ENCODE measurements around the gene ANKHD1. TPM values are rescaled to one million over a fixed set of nuclear protein-coding genes. Genes with fewer than 3 reads are reported as not detected.

The ANKHD1 gene, protein sequence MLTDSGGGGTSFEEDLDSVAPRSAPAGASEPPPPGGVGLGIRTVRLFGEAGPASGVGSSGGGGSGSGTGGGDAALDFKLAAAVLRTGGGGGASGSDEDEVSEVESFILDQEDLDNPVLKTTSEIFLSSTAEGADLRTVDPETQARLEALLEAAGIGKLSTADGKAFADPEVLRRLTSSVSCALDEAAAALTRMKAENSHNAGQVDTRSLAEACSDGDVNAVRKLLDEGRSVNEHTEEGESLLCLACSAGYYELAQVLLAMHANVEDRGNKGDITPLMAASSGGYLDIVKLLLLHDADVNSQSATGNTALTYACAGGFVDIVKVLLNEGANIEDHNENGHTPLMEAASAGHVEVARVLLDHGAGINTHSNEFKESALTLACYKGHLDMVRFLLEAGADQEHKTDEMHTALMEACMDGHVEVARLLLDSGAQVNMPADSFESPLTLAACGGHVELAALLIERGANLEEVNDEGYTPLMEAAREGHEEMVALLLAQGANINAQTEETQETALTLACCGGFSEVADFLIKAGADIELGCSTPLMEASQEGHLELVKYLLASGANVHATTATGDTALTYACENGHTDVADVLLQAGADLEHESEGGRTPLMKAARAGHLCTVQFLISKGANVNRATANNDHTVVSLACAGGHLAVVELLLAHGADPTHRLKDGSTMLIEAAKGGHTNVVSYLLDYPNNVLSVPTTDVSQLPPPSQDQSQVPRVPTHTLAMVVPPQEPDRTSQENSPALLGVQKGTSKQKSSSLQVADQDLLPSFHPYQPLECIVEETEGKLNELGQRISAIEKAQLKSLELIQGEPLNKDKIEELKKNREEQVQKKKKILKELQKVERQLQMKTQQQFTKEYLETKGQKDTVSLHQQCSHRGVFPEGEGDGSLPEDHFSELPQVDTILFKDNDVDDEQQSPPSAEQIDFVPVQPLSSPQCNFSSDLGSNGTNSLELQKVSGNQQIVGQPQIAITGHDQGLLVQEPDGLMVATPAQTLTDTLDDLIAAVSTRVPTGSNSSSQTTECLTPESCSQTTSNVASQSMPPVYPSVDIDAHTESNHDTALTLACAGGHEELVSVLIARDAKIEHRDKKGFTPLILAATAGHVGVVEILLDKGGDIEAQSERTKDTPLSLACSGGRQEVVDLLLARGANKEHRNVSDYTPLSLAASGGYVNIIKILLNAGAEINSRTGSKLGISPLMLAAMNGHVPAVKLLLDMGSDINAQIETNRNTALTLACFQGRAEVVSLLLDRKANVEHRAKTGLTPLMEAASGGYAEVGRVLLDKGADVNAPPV (N-terminal part only)
- 294 and 721 TPM in 2 replicates for total RNA-seq (2011; cell fraction: chromatin; rRNA removed; ENCODE audit: low replicate concordance)
- total RNA-seq (2011; cell fraction: nucleolus; rRNA removed): 87.1 and 125 TPM in 2 replicates
- total RNA-seq (2011; cell fraction: nucleoplasm; rRNA removed): 258 and 400 TPM in 2 replicates
- total RNA-seq (2014; rRNA removed) (68.1 and 75.8 TPM in 2 replicates), total RNA-seq (2014; rRNA removed; fragmentation: Illumina TruSeq; extraction: Trizol) (63.0 and 72.8 TPM in 2 replicates), total RNA-seq (2015; rRNA removed; fragmentation: Illumina TruSeq; extraction: Trizol) (73.7 and 78.7 TPM in 2 replicates), total RNA-seq (2021) (98.7 and 110 TPM in 2 replicates), polyA plus RNA-seq (2011; rRNA removed) (138 and 144 TPM in 2 replicates), polyA plus RNA-seq (2014; fragmentation: Illumina TruSeq; extraction: Trizol) (93.0 and 101 TPM in 2 replicates), polyA plus RNA-seq (2014; fragmentation: Nextera tagmentation; extraction: Ambion mirVana) (10 to 100 TPM; 38.9 to 39.0 TPM), polyA plus RNA-seq (2014; rRNA removed) (93.6 and 96.7 TPM in 2 replicates), polyA minus RNA-seq (2011; rRNA and poly(A)+ RNA removed) (219 and 272 TPM in 2 replicates), Bru-seq, nascent RNA (percentile 92 among the genes with signal in this experiment), BruChase-seq, experiment 1, labeled RNA remaining after a 2-hour chase (percentile 97 among the genes with signal in this experiment), BruChase-seq, experiment 2, labeled RNA remaining after a 6-hour chase (percentile 98 among the genes with signal in this experiment)
- polyA plus RNA-seq (2011; cell fraction: cytosol; rRNA removed): 62.7 and 95.2 TPM in 2 replicates
- polyA plus RNA-seq (2011; cell fraction: nucleus; rRNA removed): 202 and 212 TPM in 2 replicates
- polyA plus RNA-seq (2012): 68.5 and 82.4 TPM in 2 replicates
- polyA minus RNA-seq (2011; cell fraction: cytosol; rRNA and poly(A)+ RNA removed): 70.9 and 81.8 TPM in 2 replicates
- 78.9 and 124 TPM in 2 replicates for polyA minus RNA-seq (2011; cell fraction: nucleus; rRNA and poly(A)+ RNA removed)
- long read RNA-seq, experiment 1, transcript ANKHD1-205 (11 exons, 2,135 nt): major isoform, 70 of 321 reads
- long read RNA-seq, experiment 1, partial matches to known transcripts: 153 of 321 reads
- long read RNA-seq, experiment 1, other reads (novel, unspliced or antisense): 97 of 321 reads
- long read RNA-seq, experiment 2, full-length matches to known transcripts: 14 of 40 reads
- long read RNA-seq, experiment 2, partial matches to known transcripts: 18 of 40 reads
- long read RNA-seq, experiment 2, other reads (novel, unspliced or antisense): 8 of 40 reads
- long read RNA-seq, experiment 3, transcript ANKHD1-205 (11 exons, 2,135 nt): major isoform, 15 of 47 reads
- long read RNA-seq, experiment 3, partial matches to known transcripts: 24 of 47 reads
- long read RNA-seq, experiment 3, other reads (novel, unspliced or antisense): 7 of 47 reads

DNA sequence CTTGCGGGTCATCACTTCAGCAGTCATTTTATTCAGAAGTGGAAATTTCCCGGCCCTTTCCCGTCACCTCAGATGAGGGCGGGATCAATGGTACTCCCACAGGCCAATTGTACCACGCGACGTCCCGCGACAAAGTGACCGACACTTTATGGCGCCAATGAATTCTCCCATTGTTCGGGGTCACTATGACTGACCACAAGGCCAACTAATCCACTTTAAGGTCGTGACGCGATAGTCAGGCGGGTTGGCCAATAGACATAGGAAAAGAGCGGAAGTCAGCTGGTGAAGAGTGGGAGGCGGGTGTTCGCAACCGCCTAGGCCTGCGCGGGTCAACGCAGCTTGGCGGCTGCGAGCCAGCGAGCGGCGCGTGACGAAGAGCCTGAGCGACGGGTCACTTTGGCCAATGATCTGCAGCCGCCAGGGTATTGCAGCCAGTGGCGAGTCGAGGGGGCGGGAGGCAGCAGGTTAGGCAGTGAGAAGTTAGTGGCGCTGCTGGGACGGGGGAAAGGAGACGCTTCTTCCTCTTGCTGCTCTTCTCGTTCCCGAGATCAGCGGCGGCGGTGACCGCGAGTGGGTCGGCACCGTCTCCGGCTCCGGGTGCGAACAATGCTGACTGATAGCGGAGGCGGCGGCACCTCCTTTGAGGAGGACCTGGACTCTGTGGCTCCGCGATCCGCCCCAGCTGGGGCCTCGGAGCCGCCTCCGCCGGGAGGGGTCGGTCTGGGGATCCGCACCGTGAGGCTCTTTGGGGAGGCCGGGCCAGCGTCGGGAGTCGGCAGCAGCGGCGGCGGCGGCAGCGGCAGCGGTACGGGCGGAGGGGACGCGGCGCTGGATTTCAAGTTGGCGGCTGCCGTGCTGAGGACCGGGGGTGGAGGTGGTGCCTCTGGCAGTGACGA lies at the start of gene ANKHD1:
Gene ANKHD1 (plus strand): TSS at position 472 of the 896 bp plus-strand sequence. CDS start 135 bp downstream, at position 607.
- POLR2A ChIA-PET: interaction anchor here (0.5 to 2.8 kb wide), 30 partner anchors 9 to 420 kb away, joined by 3 to 18 read pairs (median 4); partner anchors contain the start of genes EIF4EBP3, HARS1, HARS2 and IK
- H3K9me3 ChIP-seq (replicated peaks; ENCODE audit: control insufficient read depth, insufficient read depth, low read depth, low read length): no peaks in the 10 kb centered on the region
- peaks cover 12 to 18% of the 10 kb centered on the region in 2 experiments; a peak in 4 of 5 replicates for H3K4me1 ChIP-seq (replicated peaks in 1 of 2; ENCODE audit: control insufficient read depth in 2 of 2, insufficient read depth in 2 of 2, low read length in 2 of 2)
- H3K9ac ChIP-seq (ENCODE audit: insufficient read depth in 1 of 2, low read depth in 2 of 2, low read length in 2 of 2): peak within 1 kb of the TSS; percentile 95 to 99
- H3K4me2 ChIP-seq (ENCODE audit: insufficient read depth, low read length): peak within 1 kb of the TSS; percentile 98
- peaks cover 32% of the 10 kb centered on the region for H4K20me1 ChIP-seq (replicated peaks; ENCODE audit: control insufficient read depth, insufficient read depth, low read length)
- H3K27ac ChIP-seq (ENCODE audit: extremely low read depth, low read depth, low read length): peak within 1 kb of the TSS; percentile 97
- BruUV-seq (replicated peaks): TSS peak; percentile 63
- CTCF ChIA-PET (ENCODE audit: low intra/inter-chr PET ratio): interaction anchor here (0.6 kb wide), 1 partner anchor 94 kb away, joined by 4 read pairs; no protein-coding TSS in a partner anchor
- no peaks in the 10 kb centered on the region for H3K27me3 ChIP-seq (ENCODE audit: control insufficient read depth in 2 of 2, insufficient read depth in 2 of 2, low read length in 2 of 2)
- in situ Hi-C loops (cut with MboI) (no loop called here), intact Hi-C loops (cut with micrococcal nuclease) (loop anchor here (2.0 to 5.0 kb wide), 5 partner anchors 156 to 317 kb away; partner anchors contain the start of genes SRA1, TMCO6 and WDR55)
- H3K79me2 ChIP-seq (ENCODE audit: control insufficient read depth, insufficient read depth, low read length): peaks cover 80% of the 10 kb centered on the region
- FAIRE-seq (peak; percentile 99), DNase-seq (ENCODE audit: extremely low read depth in 1 of 4, low spot score in 3 of 4) (peak; percentile 91 to 100 (median 94)), ATAC-seq (peak; percentile 83)
- peak within 1 kb of the TSS; percentile 100 for H3K4me3 ChIP-seq
- no peaks in the 10 kb centered on the region for H3K9me1 ChIP-seq (ENCODE audit: control insufficient read depth, insufficient read depth, low read length)
- H2AFZ ChIP-seq (ENCODE audit: low read depth, low read length): peak within 1 kb of the TSS; percentile 100
- under 1% methylated on average over 66 of the region's 83 CpGs for WGBS (ENCODE audit: insufficient coverage, low coverage, missing lambda C conversion rate)
- H3K36me3 ChIP-seq (ENCODE audit: control insufficient read depth, insufficient read depth, low read length): peaks cover 22% of the 10 kb centered on the region; the same call in 2 of the 3 replicates
- TF ChIP-seq, protein P1, sequence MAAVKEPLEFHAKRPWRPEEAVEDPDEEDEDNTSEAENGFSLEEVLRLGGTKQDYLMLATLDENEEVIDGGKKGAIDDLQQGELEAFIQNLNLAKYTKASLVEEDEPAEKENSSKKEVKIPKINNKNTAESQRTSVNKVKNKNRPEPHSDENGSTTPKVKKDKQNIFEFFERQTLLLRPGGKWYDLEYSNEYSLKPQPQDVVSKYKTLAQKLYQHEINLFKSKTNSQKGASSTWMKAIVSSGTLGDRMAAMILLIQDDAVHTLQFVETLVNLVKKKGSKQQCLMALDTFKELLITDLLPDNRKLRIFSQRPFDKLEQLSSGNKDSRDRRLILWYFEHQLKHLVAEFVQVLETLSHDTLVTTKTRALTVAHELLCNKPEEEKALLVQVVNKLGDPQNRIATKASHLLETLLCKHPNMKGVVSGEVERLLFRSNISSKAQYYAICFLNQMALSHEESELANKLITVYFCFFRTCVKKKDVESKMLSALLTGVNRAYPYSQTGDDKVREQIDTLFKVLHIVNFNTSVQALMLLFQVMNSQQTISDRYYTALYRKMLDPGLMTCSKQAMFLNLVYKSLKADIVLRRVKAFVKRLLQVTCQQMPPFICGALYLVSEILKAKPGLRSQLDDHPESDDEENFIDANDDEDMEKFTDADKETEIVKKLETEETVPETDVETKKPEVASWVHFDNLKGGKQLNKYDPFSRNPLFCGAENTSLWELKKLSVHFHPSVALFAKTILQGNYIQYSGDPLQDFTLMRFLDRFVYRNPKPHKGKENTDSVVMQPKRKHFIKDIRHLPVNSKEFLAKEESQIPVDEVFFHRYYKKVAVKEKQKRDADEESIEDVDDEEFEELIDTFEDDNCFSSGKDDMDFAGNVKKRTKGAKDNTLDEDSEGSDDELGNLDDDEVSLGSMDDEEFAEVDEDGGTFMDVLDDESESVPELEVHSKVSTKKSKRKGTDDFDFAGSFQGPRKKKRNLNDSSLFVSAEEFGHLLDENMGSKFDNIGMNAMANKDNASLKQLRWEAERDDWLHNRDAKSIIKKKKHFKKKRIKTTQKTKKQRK (IDR thresholded peaks at IDR 0.05; ENCODE audit: borderline replicate concordance, low read depth, low read length): peak; percentile 99
